IMR-90 (cell line): ENCODE data around the gene PRKN. TPM values are rescaled to one million over a fixed set of nuclear protein-coding genes. Genes with fewer than 3 reads are reported as not detected.

Experiments
- ATAC-seq: fragments of 200-7000 bp; cut with Tn5 transposase; 2 replicates; pipeline ENCODE4 v1.9.1; 2020; ENCODE audit warnings: low read depth, mild to moderate bottlenecking, moderate library complexity
- BruUV-seq: library from RNA; stranded (reverse); fragments of 400-500 nt; replicated peaks from 2 replicates; lab custom pipeline; 2021; lab: Mats Ljungman, UMichigan
- CTCF ChIA-PET: fragments of 300-600 bp; formaldehyde crosslinking; extraction: SDS; loops from one replicate; lab custom pipeline; 2021; ENCODE audit warnings: antibody characterized with exemption; lab: Yijun Ruan, JAX
- POLR2A ChIA-PET: fragments of 300-600 bp; sonication (Branson Sonifier 250); formaldehyde crosslinking; loops from one replicate; lab custom pipeline; 2022; ENCODE audit warnings: antibody characterized with exemption; ENCODE audit not compliant: unreplicated experiment; lab: Charles Lee
- DNase-seq: peaks from one replicate; pipeline ENCODE4 v3.0.0; 2013
- H2AFZ ChIP-seq: replicated peaks from 2 replicates; pipeline ENCODE3; 2013; ENCODE audit warnings: low read length, mild to moderate bottlenecking; ENCODE audit not compliant: poor library complexity
- H2AK5ac ChIP-seq: 2 replicates; pipeline ENCODE4 v1.6.1; 2013; ENCODE audit warnings: low read depth, low read length, inconsistent platforms
- H2AK9ac ChIP-seq: replicated peaks from 2 replicates; pipeline ENCODE3; 2013; ENCODE audit warnings: mild to moderate bottlenecking, low read depth, low read length, moderate library complexity; ENCODE audit not compliant: poor library complexity
- H2BK120ac ChIP-seq: 2 replicates; pipeline ENCODE4 v1.6.1; 2013; ENCODE audit warnings: low read depth, low read length, inconsistent platforms
- H2BK15ac ChIP-seq: 3 replicates; pipeline ENCODE4 v1.6.1; 2013; ENCODE audit warnings: low read depth, low read length, inconsistent platforms
- H2BK20ac ChIP-seq: 2 replicates; pipeline ENCODE4 v1.6.1; 2013; ENCODE audit warnings: low read depth, mild to moderate bottlenecking, inconsistent platforms, low read length, moderate library complexity
- H2BK5ac ChIP-seq: 2 replicates; pipeline ENCODE4 v1.6.1; 2013; ENCODE audit warnings: mild to moderate bottlenecking, low read depth, low read length, inconsistent platforms; ENCODE audit not compliant: poor library complexity, severe bottlenecking
- H3K14ac ChIP-seq: replicated peaks from 2 replicates; pipeline ENCODE4 v1.6.1; 2013; ENCODE audit warnings: low read depth, low read length, inconsistent platforms
- H3K18ac ChIP-seq: 2 replicates; pipeline ENCODE4 v1.6.1; 2013; ENCODE audit warnings: low read depth, low read length, control low read depth
- H3K23ac ChIP-seq: 2 replicates; pipeline ENCODE4 v1.6.1; 2013; ENCODE audit warnings: low read depth, low read length, inconsistent platforms
- H3K27ac ChIP-seq: 2 replicates; pipeline ENCODE4 v1.5.1; 2013; ENCODE audit warnings: mild to moderate bottlenecking, control low read depth, low read length; ENCODE audit not compliant: insufficient read depth
- H3K27me3 ChIP-seq: 2 replicates; pipeline ENCODE4 v1.6.1; 2013; ENCODE audit warnings: low read length; ENCODE audit not compliant: control insufficient read depth, insufficient read depth
- H3K36me3 ChIP-seq: 2 replicates; pipeline ENCODE4 v1.6.1; 2013; ENCODE audit warnings: low read length, mixed read lengths; ENCODE audit not compliant: control insufficient read depth, insufficient read depth
- H3K4ac ChIP-seq: 2 replicates; pipeline ENCODE4 v1.6.1; 2013; ENCODE audit warnings: low read depth, low read length, inconsistent platforms
- H3K4me1 ChIP-seq: 2 replicates; pipeline ENCODE4 v1.6.1; 2013; ENCODE audit warnings: low read length, mixed read lengths; ENCODE audit not compliant: control insufficient read depth, insufficient read depth
- H3K4me2 ChIP-seq: 2 replicates; pipeline ENCODE4 v1.6.1; 2013; ENCODE audit warnings: low read depth, mild to moderate bottlenecking, control low read depth, low read length, moderate library complexity
- H3K4me3 ChIP-seq: 2 replicates; pipeline ENCODE4 v1.5.1; 2013; ENCODE audit warnings: low read depth, mild to moderate bottlenecking, control low read depth, low read length, moderate library complexity; ENCODE audit not compliant: insufficient read depth
- H3K56ac ChIP-seq: 2 replicates; pipeline ENCODE4 v1.6.1; 2013; ENCODE audit warnings: low read length, inconsistent platforms; ENCODE audit not compliant: insufficient read depth; ENCODE audit errors: extremely low read depth
- H3K79me1 ChIP-seq, 2 experiments: 2 replicates each; pipeline ENCODE4 v1.6.1; 2013; ENCODE audit warnings: low read length in 2 of 2, inconsistent platforms in 1 of 2, low read depth in 1 of 2
- H3K9ac ChIP-seq: 2 replicates; pipeline ENCODE4 v1.6.1; 2013; ENCODE audit warnings: low read depth, low read length, control low read depth
- H3K9me1 ChIP-seq: 2 replicates; pipeline ENCODE4 v1.6.1; 2013; ENCODE audit warnings: low read length, inconsistent platforms; ENCODE audit not compliant: insufficient read depth
- H3K9me3 ChIP-seq: 2 replicates; pipeline ENCODE4 v1.6.1; 2013; ENCODE audit warnings: low read length; ENCODE audit not compliant: control insufficient read depth, insufficient read depth
- H4K20me1 ChIP-seq: 2 replicates; pipeline ENCODE4 v1.6.1; 2013; ENCODE audit warnings: low read length, inconsistent platforms; ENCODE audit not compliant: insufficient read depth
- H4K5ac ChIP-seq: 2 replicates; pipeline ENCODE4 v1.6.1; 2013; ENCODE audit warnings: mild to moderate bottlenecking, low read depth, low read length, control low read depth
- H4K8ac ChIP-seq, 2 experiments: 2 replicates each; pipeline ENCODE4 v1.6.1; 2013; ENCODE audit warnings: low read depth in 2 of 2, low read length in 2 of 2, control low read depth in 1 of 2, inconsistent platforms in 1 of 2
- H4K91ac ChIP-seq: 2 replicates; pipeline ENCODE4 v1.6.1; 2013; ENCODE audit warnings: low read depth, low read length, inconsistent platforms; ENCODE audit not compliant: insufficient read depth
- BHLHE40 ChIP-seq: fragments of 150-350 bp; IDR thresholded peaks from 2 replicates; pipeline ENCODE4 v1.6.1; 2016; ENCODE audit warnings: mild to moderate bottlenecking, low read depth, low read length
- CEBPB ChIP-seq: IDR thresholded peaks from 2 replicates; pipeline ENCODE4 v1.6.1; 2012; ENCODE audit warnings: low read depth, low read length, improper control_type of control experiment
- CHD1 ChIP-seq: IDR thresholded peaks from 2 replicates; pipeline ENCODE4 v1.6.1; 2012; ENCODE audit warnings: low read depth, low read length, improper control_type of control experiment
- FOS ChIP-seq: fragments of 150-350 bp; IDR thresholded peaks from 2 replicates; pipeline ENCODE4 v1.6.1; 2016; ENCODE audit warnings: low read depth, low read length
- MAFK ChIP-seq: IDR thresholded peaks from 2 replicates; pipeline ENCODE4 v1.6.1; 2012; ENCODE audit warnings: low read depth, low read length, improper control_type of control experiment
- MAZ ChIP-seq: IDR thresholded peaks from 2 replicates; pipeline ENCODE4 v1.6.1; 2012; ENCODE audit warnings: low read depth, mild to moderate bottlenecking, low read length, improper control_type of control experiment, moderate library complexity, borderline replicate concordance
- MXI1 ChIP-seq: IDR thresholded peaks from 2 replicates; pipeline ENCODE4 v1.6.1; 2012; ENCODE audit warnings: low read depth, mild to moderate bottlenecking, low read length, moderate library complexity, borderline replicate concordance
- NFE2L2 ChIP-seq: fragments of 150-350 bp; IDR thresholded peaks from 2 replicates; pipeline ENCODE4 v1.6.1; 2016; ENCODE audit warnings: low read depth, mild to moderate bottlenecking, low read length
- POLR2A ChIP-seq: IDR thresholded peaks from 2 replicates; pipeline ENCODE4 v1.6.1; 2012; ENCODE audit warnings: mild to moderate bottlenecking, low read depth, low read length
- RCOR1 ChIP-seq: IDR thresholded peaks from 2 replicates; pipeline ENCODE4 v1.6.1; 2012; ENCODE audit warnings: mild to moderate bottlenecking, low read length, improper control_type of control experiment; ENCODE audit not compliant: insufficient replicate concordance
- RFX5 ChIP-seq: IDR thresholded peaks from 2 replicates; pipeline ENCODE4 v1.8.0; 2012; ENCODE audit warnings: low read depth, mild to moderate bottlenecking, low read length, moderate library complexity
- SMC3 ChIP-seq: fragments of 150-350 bp; IDR thresholded peaks from 2 replicates; pipeline ENCODE4 v1.6.1; 2016; ENCODE audit warnings: low read depth, mild to moderate bottlenecking, antibody characterized with exemption, low read length, moderate library complexity
- WGBS, 2 experiments: methylation state at CpG; one replicate each; pipeline versions ENCODE4 v1.1.5 to v1.1.7; 2013; ENCODE audit warnings: missing lambda C conversion rate in 2 of 2; ENCODE audit not compliant: insufficient read length in 1 of 2; ENCODE audit errors: extremely low coverage in 2 of 2; 5-methylcytosine and 5-hydroxymethylcytosine counted together
- dilution Hi-C: fragments of 300-500 bp; cut with HindIII; formaldehyde crosslinking; loops from one replicate; pipeline ENCODE4 v1.14.3; 2018; ENCODE audit warnings: low sequenced_read_pairs; ENCODE audit not compliant: unreplicated experiment
- in situ Hi-C: fragments of 300-500 bp; cut with MboI; formaldehyde crosslinking; loops from 3 replicates; pipeline ENCODE4 v1.14.3; 2019; ENCODE audit warnings: low sequenced_read_pairs, inconsistent platforms, mixed read lengths
- intact Hi-C: fragments of 100-400 bp; cut with micrococcal nuclease; formaldehyde crosslinking; loops from 2 replicates; pipeline ENCODE4 v1.10.0; 2022
- polyA plus RNA-seq, 3 experiments: library from polyadenylated mRNA; depleted of rRNA; stranded (reverse); fragments of >200 nt; gene quantifications; 2 replicates each; pipeline ENCODE4 v1.2.3, GENCODE V29; 2012; ENCODE audit warnings: low replicate concordance in 1 of 3
- total RNA-seq: library from RNA; depleted of rRNA; stranded (reverse); fragments of >200 nt; gene quantifications from 2 replicates; pipeline ENCODE4 v1.2.3, GENCODE V29; 2012
- TF ChIP-seq, protein P1 (sequence below): fragments of 150-350 bp; IDR thresholded peaks from 2 replicates; pipeline ENCODE4 v1.6.1; 2017; ENCODE audit warnings: mild to moderate bottlenecking, antibody characterized with exemption, low read length, low read depth
- TF ChIP-seq, protein P2 (sequence below): conservative IDR thresholded peaks from 2 replicates; pipeline ENCODE4 v1.5.1; 2012; ENCODE audit warnings: mild to moderate bottlenecking, low read depth, low read length, improper control_type of control experiment
- TF ChIP-seq, protein P3 (sequence below): fragments of 150-350 bp; IDR thresholded peaks from 2 replicates; pipeline ENCODE4 v1.6.1; 2016; ENCODE audit warnings: low read depth, mild to moderate bottlenecking, low read length, moderate library complexity, borderline replicate concordance

The PRKN gene
- total and polyA plus RNA-seq, 2 of the 4 experiments (the other 2 are of a cell fraction) = 0.15 to 0.18 TPM

DNA sequence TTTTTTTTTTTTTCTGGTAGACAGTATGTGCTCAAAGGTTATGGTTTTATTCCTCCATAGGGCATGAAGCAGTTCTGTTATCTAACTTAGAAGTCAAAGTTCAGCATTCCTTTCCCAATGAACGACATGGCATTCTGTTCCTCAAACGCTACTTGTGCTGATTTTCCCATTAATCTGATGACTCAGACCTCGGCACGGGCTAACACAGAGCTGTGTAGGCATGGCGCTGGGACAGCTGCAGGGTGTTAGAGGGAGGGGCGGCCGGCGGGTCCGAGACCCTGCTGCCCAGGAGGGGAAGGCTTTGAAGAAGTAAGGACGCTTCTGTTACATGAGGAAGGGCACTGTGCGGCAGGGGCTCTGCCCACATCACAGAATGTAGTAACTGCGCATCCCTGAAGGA, 1360.1 kb downstream of the PRKN start:
- ATAC-seq = no peak
- no peaks in the 10 kb centered on the region for H3K4me1 ChIP-seq
- POLR2A ChIA-PET = no interaction called here

More for the DNA sequence above, 1360.1 kb downstream of the PRKN start:
- H3K9me3 ChIP-seq = peaks cover 6% of the 10 kb centered on the region; the same call in 1 of the 2 replicates
- no peak overlapping the region for H4K91ac ChIP-seq
- no peak overlapping the region for H3K4me2 ChIP-seq
- CTCF ChIA-PET = no interaction called here
- no peak overlapping the region for H2BK15ac ChIP-seq
- dilution Hi-C loops = no loop called here
- no peak overlapping the region for H2BK20ac ChIP-seq
- no peak overlapping the region for H3K27ac ChIP-seq
- in situ Hi-C loops = no loop called here
- TF ChIP-seq RCOR1 (no peak), MXI1 (no peak), CEBPB (no peak), POLR2A (no peak), SMC3 (no peak), FOS (no peak), RFX5 (no peak), BHLHE40 (no peak), CHD1 (no peak), NFE2L2 (no peak), MAFK (no peak), MAZ (no peak)
- TF ChIP-seq, protein P1, sequence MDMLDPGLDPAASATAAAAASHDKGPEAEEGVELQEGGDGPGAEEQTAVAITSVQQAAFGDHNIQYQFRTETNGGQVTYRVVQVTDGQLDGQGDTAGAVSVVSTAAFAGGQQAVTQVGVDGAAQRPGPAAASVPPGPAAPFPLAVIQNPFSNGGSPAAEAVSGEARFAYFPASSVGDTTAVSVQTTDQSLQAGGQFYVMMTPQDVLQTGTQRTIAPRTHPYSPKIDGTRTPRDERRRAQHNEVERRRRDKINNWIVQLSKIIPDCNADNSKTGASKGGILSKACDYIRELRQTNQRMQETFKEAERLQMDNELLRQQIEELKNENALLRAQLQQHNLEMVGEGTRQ = no peak
- TF ChIP-seq, protein P2, sequence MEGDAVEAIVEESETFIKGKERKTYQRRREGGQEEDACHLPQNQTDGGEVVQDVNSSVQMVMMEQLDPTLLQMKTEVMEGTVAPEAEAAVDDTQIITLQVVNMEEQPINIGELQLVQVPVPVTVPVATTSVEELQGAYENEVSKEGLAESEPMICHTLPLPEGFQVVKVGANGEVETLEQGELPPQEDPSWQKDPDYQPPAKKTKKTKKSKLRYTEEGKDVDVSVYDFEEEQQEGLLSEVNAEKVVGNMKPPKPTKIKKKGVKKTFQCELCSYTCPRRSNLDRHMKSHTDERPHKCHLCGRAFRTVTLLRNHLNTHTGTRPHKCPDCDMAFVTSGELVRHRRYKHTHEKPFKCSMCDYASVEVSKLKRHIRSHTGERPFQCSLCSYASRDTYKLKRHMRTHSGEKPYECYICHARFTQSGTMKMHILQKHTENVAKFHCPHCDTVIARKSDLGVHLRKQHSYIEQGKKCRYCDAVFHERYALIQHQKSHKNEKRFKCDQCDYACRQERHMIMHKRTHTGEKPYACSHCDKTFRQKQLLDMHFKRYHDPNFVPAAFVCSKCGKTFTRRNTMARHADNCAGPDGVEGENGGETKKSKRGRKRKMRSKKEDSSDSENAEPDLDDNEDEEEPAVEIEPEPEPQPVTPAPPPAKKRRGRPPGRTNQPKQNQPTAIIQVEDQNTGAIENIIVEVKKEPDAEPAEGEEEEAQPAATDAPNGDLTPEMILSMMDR = no peak
- TF ChIP-seq, protein P3, sequence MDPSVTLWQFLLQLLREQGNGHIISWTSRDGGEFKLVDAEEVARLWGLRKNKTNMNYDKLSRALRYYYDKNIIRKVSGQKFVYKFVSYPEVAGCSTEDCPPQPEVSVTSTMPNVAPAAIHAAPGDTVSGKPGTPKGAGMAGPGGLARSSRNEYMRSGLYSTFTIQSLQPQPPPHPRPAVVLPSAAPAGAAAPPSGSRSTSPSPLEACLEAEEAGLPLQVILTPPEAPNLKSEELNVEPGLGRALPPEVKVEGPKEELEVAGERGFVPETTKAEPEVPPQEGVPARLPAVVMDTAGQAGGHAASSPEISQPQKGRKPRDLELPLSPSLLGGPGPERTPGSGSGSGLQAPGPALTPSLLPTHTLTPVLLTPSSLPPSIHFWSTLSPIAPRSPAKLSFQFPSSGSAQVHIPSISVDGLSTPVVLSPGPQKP = no peak
- no TSS peak for BruUV-seq
- no peak overlapping the region for H2BK120ac ChIP-seq
- no peak overlapping the region for H3K56ac ChIP-seq
- no peak overlapping the region for H2AFZ ChIP-seq
- no peak for DNase-seq
- no peak overlapping the region for H3K14ac ChIP-seq
- no peak overlapping the region for H2BK5ac ChIP-seq
- intact Hi-C loops = no loop called here
- no peak overlapping the region for H3K9ac ChIP-seq
- no peak overlapping the region for H4K8ac ChIP-seq
- H3K23ac ChIP-seq = no peak overlapping the region
- no peak overlapping the region for H2AK5ac ChIP-seq
- WGBS, 2 experiments = 50% methylated on average over 2 of the region's 12 CpGs; no CpG with 5 or more reads in 1 of the 2 experiments
- H4K5ac ChIP-seq = no peak overlapping the region
- H3K9me1 ChIP-seq = no peaks in the 10 kb centered on the region
- no peaks in the 10 kb centered on the region for H3K79me1 ChIP-seq
- no peak overlapping the region for H3K4me3 ChIP-seq
- H3K27me3 ChIP-seq = no peaks in the 10 kb centered on the region
- H2AK9ac ChIP-seq = no peak overlapping the region
- no peak overlapping the region for H3K4ac ChIP-seq
- H4K20me1 ChIP-seq = no peaks in the 10 kb centered on the region
- H3K18ac ChIP-seq = no peak overlapping the region
- no peaks in the 10 kb centered on the region for H3K36me3 ChIP-seq
